ENCODE measurements around the gene SMURF2.
A peak's percentile ranks its signal among the peaks of the same experiment; 100 is the strongest.
"Not testable (repeated sequence)": the region's sequence is repeated elsewhere in the genome, so short reads cannot be mapped to it uniquely, and the experiment has no call there.

SMURF2 gene

GRCh38 chr17:64664299-64664981 lies 2.3 kb upstream of the SMURF2 start:
- DNase-seq, result not testable (repeated sequence)

- DNase-seq, result not testable (repeated sequence)
These were observed 1.7 kb upstream of the SMURF2 start for GRCh38 chr17:64663836-64664235.

DNA sequence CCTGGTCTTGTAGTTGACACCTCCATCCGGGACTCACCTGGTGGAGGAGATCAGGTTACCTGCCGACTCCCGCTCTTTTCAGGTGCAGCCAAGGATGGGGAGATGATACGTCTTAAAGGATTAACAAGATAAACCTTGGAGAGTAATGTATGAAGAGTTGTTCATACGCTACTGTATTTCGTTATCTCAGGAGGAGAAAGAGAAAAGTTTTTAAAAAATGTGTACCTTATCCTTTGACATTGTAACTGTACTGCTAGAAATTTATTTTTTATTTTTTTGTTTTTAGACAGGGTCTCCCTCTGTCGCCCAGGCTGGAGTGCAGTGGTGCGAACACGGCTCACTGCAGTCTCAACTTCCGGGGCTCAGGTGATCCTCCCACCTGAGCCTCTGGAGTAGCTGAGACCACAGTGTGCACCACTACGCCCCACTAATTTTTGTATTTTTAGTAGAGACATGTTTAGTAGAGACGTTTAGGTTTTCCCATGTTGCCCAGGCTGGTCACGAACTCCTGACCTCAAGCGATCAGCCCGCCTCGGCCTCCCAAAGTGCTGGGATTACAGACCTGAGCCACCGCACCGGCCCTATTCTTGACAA lies 764 bp upstream of the SMURF2 start:
- no peak for DNase-seq

GRCh38 chr17:64661726-64661975 lies 456 bp downstream of the SMURF2 start:
- DNase-seq, result no peak

GRCh38 chr17:64660978-64661725 lies 955 bp downstream of the SMURF2 start:
- peak; percentile 23 for DNase-seq

GRCh38 chr17:64660195-64660977 lies 1.7 kb downstream of the SMURF2 start:
- peak; percentile 12 for DNase-seq

- DNase-seq, result peak; percentile 25
These were observed 3.2 kb downstream of the SMURF2 start for GRCh38 chr17:64658931-64659330.

DNA sequence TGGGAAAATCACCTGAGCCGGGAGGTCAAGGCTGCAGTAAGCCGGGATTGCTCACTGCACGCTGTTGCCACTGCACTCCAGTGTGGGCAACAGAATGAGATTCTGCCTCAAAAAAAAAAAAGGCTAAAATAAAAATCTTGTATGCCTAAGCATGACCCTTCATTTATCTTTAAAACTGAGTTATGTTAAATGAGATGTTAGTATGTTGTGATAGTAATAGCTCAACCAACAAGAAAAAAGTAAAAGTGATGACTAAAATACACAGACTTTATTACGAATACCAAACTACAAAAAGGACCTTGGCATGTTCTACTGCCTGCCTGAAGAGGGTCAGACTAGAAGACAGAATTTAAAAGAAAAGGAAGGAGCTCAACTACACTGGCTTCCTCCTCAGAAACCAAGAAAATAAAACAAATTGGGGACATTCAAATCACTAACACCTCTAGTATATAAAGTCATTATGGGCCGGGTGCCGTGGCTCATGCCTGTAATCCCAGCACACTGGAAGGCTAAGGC lies 4.4 kb downstream of the SMURF2 start:
- DNase-seq, result no peak

DNA sequence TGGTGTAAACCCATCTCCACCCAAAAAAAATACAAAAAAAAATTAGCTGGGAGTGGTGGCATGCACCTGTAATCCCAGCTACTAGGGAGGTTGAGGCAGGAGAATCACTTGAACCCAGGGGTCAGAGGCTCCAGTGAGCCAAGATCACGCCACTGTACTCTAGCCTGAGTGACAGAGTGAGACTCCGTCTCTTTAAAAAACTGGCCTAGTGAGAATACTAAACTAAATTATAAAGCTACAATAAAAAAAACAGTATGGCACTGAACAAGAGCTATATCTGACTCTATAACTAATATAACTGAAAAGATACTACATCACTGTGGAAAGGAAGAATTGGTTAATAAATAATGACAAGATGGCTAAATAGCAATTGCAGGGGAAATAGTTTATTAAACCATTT lies 6.4 kb downstream of the SMURF2 start:
- DNase-seq, result no peak

GRCh38 chr17:64653985-64654355 lies 8.1 kb downstream of the SMURF2 start:
- no peak for DNase-seq

GRCh38 chr17:64653325-64653984 lies 8.7 kb downstream of the SMURF2 start:
- DNase-seq, result no peak

DNA sequence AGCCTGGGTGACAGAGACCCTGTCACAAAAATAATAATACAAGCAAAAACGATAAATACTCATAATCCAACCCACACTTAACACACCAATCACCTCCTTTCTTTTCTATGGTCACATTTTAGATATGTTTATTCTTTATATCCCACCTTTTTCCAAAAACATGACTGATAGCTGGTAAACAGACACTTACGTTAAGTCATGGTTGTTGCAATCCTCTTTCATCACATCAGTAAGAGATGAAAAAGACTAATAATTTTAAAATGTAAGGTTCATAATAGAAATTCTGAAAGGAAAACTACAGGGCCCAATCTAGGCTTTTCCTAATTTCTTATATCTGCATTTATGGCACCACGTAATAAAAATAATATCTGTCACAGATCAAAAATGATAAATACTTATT lies 10.2 kb downstream of the SMURF2 start:
- no peak for DNase-seq

DNA sequence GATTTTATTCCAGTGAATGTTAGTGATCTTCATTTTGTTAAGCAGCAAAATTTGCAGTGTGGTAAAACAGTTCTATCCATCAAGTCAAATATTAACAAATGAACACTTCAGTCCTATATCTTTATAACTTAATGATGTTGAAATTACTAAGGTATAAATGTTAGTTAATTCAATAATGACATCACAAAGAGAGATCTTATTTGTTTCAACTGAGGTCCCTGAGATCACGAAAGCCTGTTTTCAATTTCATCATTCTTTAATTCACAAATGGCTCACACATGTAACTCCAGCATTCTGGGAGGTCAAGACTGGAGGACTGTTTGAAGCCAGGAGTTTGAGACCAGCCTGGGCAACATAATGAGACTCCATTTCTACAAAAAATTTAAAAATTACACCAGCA lies 13.9 kb downstream of the SMURF2 start:
- DNase-seq, result no peak

DNA sequence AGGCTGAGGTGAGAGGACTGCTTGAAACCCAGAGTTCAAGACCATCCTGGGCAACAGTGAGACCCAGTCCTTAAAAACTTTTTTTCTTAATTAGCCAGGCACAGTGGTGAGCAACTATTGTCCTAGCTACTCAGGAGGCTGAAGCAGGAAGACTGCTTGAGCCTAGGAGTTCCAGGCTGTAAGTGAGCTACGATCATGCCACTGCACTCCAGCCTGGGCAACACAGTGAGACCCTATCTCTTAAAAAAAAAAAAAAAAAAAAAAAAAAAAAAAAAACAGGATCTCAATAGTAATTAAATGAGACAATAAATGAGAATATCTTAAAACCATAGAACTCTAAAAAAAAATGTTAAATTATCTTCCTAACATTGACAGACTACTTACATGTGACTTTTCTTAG lies 14.3 kb downstream of the SMURF2 start:
- no peak for DNase-seq

DNA sequence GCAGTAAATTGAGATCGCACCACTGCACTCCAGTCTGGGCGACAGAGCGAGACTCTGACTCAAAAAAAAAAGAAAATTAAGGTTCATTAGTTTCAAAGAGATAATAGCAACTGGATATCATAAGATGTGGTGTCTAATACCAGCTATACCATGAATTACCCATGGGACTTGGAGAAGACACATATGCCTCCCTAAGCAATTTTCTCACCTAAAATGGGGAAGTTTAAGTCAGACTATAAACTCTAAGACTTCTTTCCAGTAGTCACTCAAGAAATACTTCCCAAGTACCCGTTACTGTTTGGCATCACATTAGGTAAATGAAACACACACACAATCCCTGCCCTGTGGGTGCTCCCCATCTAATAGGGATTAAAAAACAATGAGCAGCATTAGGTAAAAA lies 22.6 kb downstream of the SMURF2 start:
- no peak for DNase-seq

DNA sequence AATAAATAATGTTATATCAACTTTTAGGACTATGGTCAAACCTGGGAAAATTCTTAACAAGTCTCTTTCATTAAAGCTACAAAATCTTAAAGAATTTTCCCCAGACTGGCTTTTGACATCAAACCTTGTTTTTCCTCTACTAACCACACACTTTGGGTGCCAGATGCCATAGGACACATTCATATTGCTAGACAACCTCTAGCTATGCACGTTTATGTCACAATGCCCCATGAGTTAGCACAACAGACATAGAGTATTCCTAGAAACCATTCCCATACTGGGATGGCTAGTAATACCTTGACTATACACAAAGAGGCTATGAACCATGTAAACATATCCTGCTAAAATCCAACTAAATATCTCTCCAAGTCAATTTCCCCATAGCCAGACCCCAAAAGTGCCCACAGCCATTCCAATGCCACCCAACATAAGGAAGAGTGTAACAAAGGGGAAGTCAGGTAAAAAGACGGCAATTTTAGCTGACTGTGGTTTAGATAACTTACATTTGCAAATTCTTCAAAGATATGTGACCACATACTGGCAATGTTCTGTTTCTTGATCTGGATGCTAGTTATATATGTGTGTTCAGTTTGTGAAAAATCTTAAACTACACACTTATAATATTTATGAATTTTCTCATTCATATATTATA lies 23.4 kb downstream of the SMURF2 start:
- no peak for DNase-seq

DNA sequence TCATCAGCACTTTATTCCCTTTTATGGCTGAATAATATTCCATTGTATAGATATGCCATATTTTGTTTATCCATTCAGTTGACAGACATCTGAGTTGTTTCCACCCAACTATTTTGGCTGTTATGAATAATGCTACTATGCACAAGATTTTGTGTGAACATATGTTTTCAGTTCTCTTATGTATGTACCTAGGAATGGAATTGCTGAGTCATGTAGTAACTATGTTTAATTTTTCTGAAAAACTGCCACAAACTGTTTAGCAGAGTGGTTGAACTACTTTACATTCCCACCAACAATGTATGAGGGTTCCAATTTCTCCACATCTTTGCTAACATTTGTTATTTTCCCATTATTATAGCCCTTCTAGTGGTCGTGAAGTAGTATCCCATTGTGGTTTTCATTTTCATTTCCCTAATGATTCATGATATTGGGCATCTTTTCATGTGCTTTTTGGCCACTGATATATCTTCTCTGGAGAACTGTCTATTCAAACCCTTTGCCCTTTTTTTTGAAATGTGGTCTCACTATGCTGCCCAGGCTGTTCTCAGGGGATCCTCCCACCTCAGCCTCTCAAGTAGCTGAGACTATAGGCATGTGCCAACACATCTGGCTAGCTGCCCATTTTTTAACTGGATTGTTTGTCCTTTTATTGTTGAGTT lies 26.3 kb downstream of the SMURF2 start:
- no peak for DNase-seq

DNA sequence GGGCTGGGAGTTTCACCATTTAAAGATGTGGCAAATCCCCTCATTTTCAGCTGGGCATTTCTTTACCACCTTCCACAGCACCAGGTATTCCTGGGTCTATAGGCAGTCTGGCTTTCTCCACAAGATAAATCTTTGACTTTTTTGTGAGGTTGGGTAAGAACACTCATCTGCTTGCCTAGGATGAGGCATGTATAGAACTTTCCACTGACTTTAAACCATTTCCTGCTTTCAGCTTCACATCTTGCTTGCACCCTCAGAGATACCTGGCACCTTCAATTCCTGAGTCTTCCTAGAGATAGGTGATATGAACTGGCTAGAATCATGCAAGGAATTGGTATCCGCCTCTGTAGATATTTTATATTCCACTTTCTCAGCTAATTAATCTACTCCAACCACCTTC lies 27.9 kb downstream of the SMURF2 start:
- DNase-seq, result no peak

GRCh38 chr17:64632606-64633005 lies 29.5 kb downstream of the SMURF2 start:
- DNase-seq, result no peak

DNA sequence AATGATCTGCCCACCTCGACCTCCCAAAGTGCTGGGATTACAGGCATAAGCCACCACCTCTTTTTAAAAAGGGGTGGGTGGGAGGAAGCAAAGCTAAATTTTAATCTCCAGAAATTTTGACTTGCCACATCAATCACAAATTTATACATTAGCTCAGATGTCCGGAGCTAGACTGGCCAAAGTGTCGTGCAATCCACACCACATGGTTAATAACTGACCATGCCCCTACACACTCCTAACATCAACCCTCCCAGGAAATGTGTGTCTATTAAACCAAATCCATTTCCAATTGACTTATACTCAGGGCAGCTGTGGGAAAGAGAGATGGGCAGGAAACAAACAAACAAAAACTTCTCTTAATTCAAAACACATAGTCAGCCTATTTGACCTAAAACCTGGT lies 29.9 kb downstream of the SMURF2 start:
- no peak for DNase-seq

DNA sequence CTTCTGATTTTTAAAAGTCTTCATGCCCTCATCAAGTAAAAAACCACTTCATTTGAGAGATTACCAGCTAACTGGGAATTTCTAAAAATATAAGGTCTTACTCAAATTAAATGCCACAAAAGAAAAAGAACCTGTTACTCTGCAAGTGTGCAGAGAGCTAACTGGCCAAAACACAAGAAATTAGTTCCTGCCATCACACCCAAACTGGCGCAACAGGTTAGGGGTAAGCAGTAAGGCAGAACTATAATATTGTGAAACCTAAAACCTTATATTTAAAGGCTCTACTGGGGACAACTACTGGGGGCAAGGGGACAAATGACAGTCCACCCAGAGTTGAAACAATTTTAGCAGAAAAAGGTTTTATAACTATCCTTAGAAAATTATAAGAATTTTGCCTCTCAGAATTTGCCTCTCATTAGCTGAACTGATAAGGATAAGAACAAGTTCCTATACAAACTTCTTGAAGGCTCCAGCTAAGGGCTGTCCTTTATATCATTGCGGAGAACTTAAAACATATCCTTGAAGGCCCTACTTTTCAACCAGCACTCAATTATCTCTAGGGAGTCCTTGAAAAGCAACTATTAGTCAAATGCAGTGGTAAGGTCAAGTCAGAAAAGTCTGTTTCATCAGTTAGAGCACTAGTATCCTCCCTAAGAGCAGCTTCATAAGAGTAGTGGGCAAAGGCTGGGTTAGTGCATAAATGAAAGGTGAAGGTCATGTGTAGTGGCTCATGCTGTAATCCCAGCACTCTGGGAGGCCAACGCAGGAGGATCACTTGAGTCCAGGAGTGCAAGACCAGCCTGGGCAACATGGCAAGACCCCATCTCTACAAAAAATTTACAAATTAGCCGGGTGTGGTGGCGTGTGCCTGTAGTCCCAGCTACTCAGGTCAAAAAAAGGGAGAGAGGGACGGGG lies 31.5 kb downstream of the SMURF2 start:
- DNase-seq, result no peak

Data from CD4-positive, alpha-beta T cell treated with Interleukin-10 for 1 hour (primary cell).